H9 (cell line): Measurements from ENCODE around the gene UBASH3A. TPM values are rescaled to one million over a fixed set of nuclear protein-coding genes. Genes with fewer than 3 reads are reported as not detected.

ENCODE experiments used
- DNase-seq: peaks from one replicate; pipeline ENCODE4 v3.0.0-alpha.2; 2017
- H2AFZ ChIP-seq: one replicate; pipeline ENCODE4 v1.6.1; 2013; ENCODE audit warnings: mild to moderate bottlenecking, low read length, control low read depth, moderate library complexity
- H2AK5ac ChIP-seq: 2 replicates; pipeline ENCODE4 v1.6.1; 2013; ENCODE audit warnings: low read length, control low read depth, mixed read lengths; ENCODE audit not compliant: insufficient read length
- H2BK120ac ChIP-seq: one replicate; pipeline ENCODE4 v1.6.1; 2013; ENCODE audit warnings: low read depth, mild to moderate bottlenecking, low read length, control low read depth, inconsistent platforms; ENCODE audit not compliant: poor library complexity, severe bottlenecking
- H2BK12ac ChIP-seq: 2 replicates; pipeline ENCODE4 v1.6.1; 2013; ENCODE audit warnings: low read length, control low read depth, mixed read lengths, low read depth; ENCODE audit not compliant: insufficient read length
- H2BK15ac ChIP-seq: 2 replicates; pipeline ENCODE4 v1.6.1; 2013; ENCODE audit warnings: low read depth, low read length, control low read depth
- H2BK20ac ChIP-seq: one replicate; pipeline ENCODE4 v1.6.1; 2013; ENCODE audit warnings: low read depth, mild to moderate bottlenecking, low read length, control low read depth, inconsistent platforms; ENCODE audit not compliant: poor library complexity, severe bottlenecking
- H2BK5ac ChIP-seq: 2 replicates; pipeline ENCODE4 v1.6.1; 2013; ENCODE audit warnings: low read length, control low read depth, mixed read lengths; ENCODE audit not compliant: insufficient read length
- H3K14ac ChIP-seq: 2 replicates; pipeline ENCODE4 v1.6.1; 2013; ENCODE audit warnings: low read length, control low read depth; ENCODE audit not compliant: insufficient read depth
- H3K18ac ChIP-seq: 2 replicates; pipeline ENCODE4 v1.6.1; 2013; ENCODE audit warnings: low read depth, mild to moderate bottlenecking, mixed read lengths, low read length, control low read depth; ENCODE audit not compliant: insufficient read length
- H3K23ac ChIP-seq: 2 replicates; pipeline ENCODE4 v1.6.1; 2013; ENCODE audit warnings: low read length, control low read depth, mixed read lengths, low read depth; ENCODE audit not compliant: insufficient read length
- H3K23me2 ChIP-seq: 2 replicates; pipeline ENCODE4 v1.6.1; 2013; ENCODE audit warnings: low read depth, mild to moderate bottlenecking, mixed read lengths, low read length, control low read depth; ENCODE audit not compliant: insufficient read length, poor library complexity, severe bottlenecking
- H3K27ac ChIP-seq: 2 replicates; pipeline ENCODE4 v1.5.1; 2013; ENCODE audit warnings: low read length, control low read depth, mixed read lengths, low read depth; ENCODE audit not compliant: insufficient read length
- H3K27me3 ChIP-seq: 2 replicates; pipeline ENCODE4 v1.6.1; 2013; ENCODE audit warnings: low read length, control low read depth, inconsistent platforms; ENCODE audit not compliant: insufficient read depth
- H3K4ac ChIP-seq: 2 replicates; pipeline ENCODE4 v1.6.1; 2013; ENCODE audit warnings: low read depth, mild to moderate bottlenecking, control low read depth, inconsistent platforms, low read length, moderate library complexity
- H3K4me1 ChIP-seq: 2 replicates; pipeline ENCODE4 v1.6.1; 2013; ENCODE audit warnings: low read length, control low read depth, inconsistent platforms; ENCODE audit not compliant: insufficient read depth
- H3K4me2 ChIP-seq: 2 replicates; pipeline ENCODE4 v1.6.1; 2013; ENCODE audit warnings: low read length, control low read depth, mixed read lengths; ENCODE audit not compliant: insufficient read length, insufficient read depth
- H3K56ac ChIP-seq: 2 replicates; pipeline ENCODE4 v1.6.1; 2013; ENCODE audit warnings: low read depth, mild to moderate bottlenecking, mixed read lengths, low read length, control low read depth; ENCODE audit not compliant: insufficient read length
- H3K79me1 ChIP-seq: 2 replicates; pipeline ENCODE4 v1.6.1; 2013; ENCODE audit warnings: low read depth, mild to moderate bottlenecking, moderate library complexity, low read length, control low read depth, inconsistent platforms; ENCODE audit not compliant: insufficient read depth, poor library complexity, severe bottlenecking
- H3K79me2 ChIP-seq: 2 replicates; pipeline ENCODE4 v1.6.1; 2013; ENCODE audit warnings: low read length, control low read depth, inconsistent platforms; ENCODE audit not compliant: insufficient read depth
- H3K9ac ChIP-seq: 2 replicates; pipeline ENCODE4 v1.6.1; 2013; ENCODE audit warnings: low read length, control low read depth, mixed read lengths; ENCODE audit not compliant: insufficient read length; ENCODE audit errors: extremely low read depth
- H3K9me3 ChIP-seq: one replicate; pipeline ENCODE4 v1.6.1; 2013; ENCODE audit warnings: low read depth, low read length, inconsistent platforms; ENCODE audit not compliant: control insufficient read depth
- H3T11ph ChIP-seq: one replicate; pipeline ENCODE4 v1.6.1; 2013; ENCODE audit warnings: mild to moderate bottlenecking, low read length, control low read depth, inconsistent platforms
- H4K20me1 ChIP-seq: one replicate; pipeline ENCODE4 v1.6.1; 2013; ENCODE audit not compliant: control insufficient read depth, insufficient read length, insufficient read depth
- H4K5ac ChIP-seq: 2 replicates; pipeline ENCODE4 v1.6.1; 2013; ENCODE audit warnings: low read depth, mild to moderate bottlenecking, mixed read lengths, low read length, control low read depth; ENCODE audit not compliant: insufficient read length
- H4K8ac ChIP-seq: replicated peaks from 2 replicates; pipeline ENCODE4 v1.6.1; 2013; ENCODE audit warnings: low read length, control low read depth, mixed read lengths, low read depth; ENCODE audit not compliant: insufficient read length
- H4K91ac ChIP-seq: 2 replicates; pipeline ENCODE4 v1.6.1; 2013; ENCODE audit warnings: low read depth, mild to moderate bottlenecking, moderate library complexity, mixed read lengths, low read length, control low read depth; ENCODE audit not compliant: insufficient read length
- H3K27ac Mint-ChIP-seq, 3 experiments: 2 replicates in 2 of 3; 3 replicates in 1 of 3; pipeline ENCODE4 v1.8.0; 2020 to 2021; ENCODE audit warnings: mixed read lengths in 3 of 3, mild to moderate bottlenecking in 1 of 3, moderate library complexity in 1 of 3
- H3K27me3 Mint-ChIP-seq: 2 replicates; pipeline ENCODE4 v1.8.0; 2021; ENCODE audit warnings: low read depth, mild to moderate bottlenecking, moderate library complexity, mixed read lengths
- H3K36me3 Mint-ChIP-seq, 3 experiments: 2 replicates in 2 of 3; 3 replicates in 1 of 3; pipeline ENCODE4 v1.8.0; 2020 to 2021; ENCODE audit warnings: low read depth in 3 of 3, mixed read lengths in 3 of 3; ENCODE audit not compliant: insufficient read depth in 1 of 3
- H3K4me1 Mint-ChIP-seq, 2 experiments: 2 replicates each; pipeline ENCODE4 v1.8.0; 2020; ENCODE audit warnings: mixed read lengths in 2 of 2
- H3K4me3 Mint-ChIP-seq, 2 experiments: 2 replicates in 1 of 2; 3 replicates in 1 of 2; pipeline ENCODE4 v1.8.0; 2020 to 2021; ENCODE audit warnings: mild to moderate bottlenecking in 2 of 2, mixed read lengths in 2 of 2, moderate library complexity in 1 of 2
- H3K9me3 Mint-ChIP-seq, 2 experiments: 2 replicates in 1 of 2; 3 replicates in 1 of 2; pipeline ENCODE4 v1.8.0; 2020; ENCODE audit warnings: mild to moderate bottlenecking in 2 of 2, mixed read lengths in 2 of 2, moderate library complexity in 1 of 2
- CTCF ChIP-seq: fragments of 200-600 bp; sonication (generic); conservative IDR thresholded peaks from 3 replicates; pipeline ENCODE4 v1.8.0; 2021; ENCODE audit warnings: antibody characterized with exemption, mild to moderate bottlenecking
- WGBS: extraction: QIAGEN DNeasy Blood & Tissue Kit; methylation state at CpG from one replicate; pipeline ENCODE4 v1.1.7; 2013; ENCODE audit warnings: missing lambda C conversion rate, low lambda C conversion rate, mixed read lengths; ENCODE audit not compliant: insufficient read length; ENCODE audit errors: extremely low coverage; 5-methylcytosine and 5-hydroxymethylcytosine counted together
- total RNA-seq: library from RNA; stranded (reverse); gene quantifications from 2 replicates; pipeline ENCODE4 v1.2.1, GENCODE V29; 2021

Gene UBASH3A
- total RNA-seq, 1 experiment from 2014 or later, result not detected

GRCh38 chr21:42392731-42393442 lies 10.8 kb upstream of the UBASH3A start:
- no peaks in the 10 kb centered on the region for H3K79me1 ChIP-seq
- H3K9ac ChIP-seq, result no peak overlapping the region
- no peak overlapping the region for H3K27ac ChIP-seq
- H3K4ac ChIP-seq, result no peak overlapping the region
- no peaks in the 10 kb centered on the region for H3K23me2 ChIP-seq
- no peak for TF ChIP-seq CTCF
- no peak for DNase-seq
- no peak overlapping the region for H3K18ac ChIP-seq
- no peak overlapping the region for H3T11ph ChIP-seq
- H3K56ac ChIP-seq, result no peak overlapping the region
- no peaks in the 10 kb centered on the region for H3K27me3 ChIP-seq
- no peaks in the 10 kb centered on the region for H4K20me1 ChIP-seq
- H3K4me2 ChIP-seq, result no peak overlapping the region
- H3K27ac Mint-ChIP-seq, result no peak overlapping the region
- H4K5ac ChIP-seq, result no peak overlapping the region
- H3K23ac ChIP-seq, result no peak overlapping the region
- no peak overlapping the region for H2BK12ac ChIP-seq
- H3K14ac ChIP-seq, result no peak overlapping the region
- no peak overlapping the region for H2BK5ac ChIP-seq
- H3K4me3 Mint-ChIP-seq, result no peak overlapping the region
- H3K4me1 Mint-ChIP-seq, result peaks cover 33 to 34% of the 10 kb centered on the region in 2 experiments
- no peak overlapping the region for H4K91ac ChIP-seq
- H2AFZ ChIP-seq, result no peak overlapping the region
- H3K9me3 ChIP-seq, result no peaks in the 10 kb centered on the region
- H2BK120ac ChIP-seq, result no peak overlapping the region
- H3K9me3 Mint-ChIP-seq, result peaks cover 0 to 5% of the 10 kb centered on the region in 2 experiments; a peak in 1 of 5 replicates
- H4K8ac ChIP-seq, result no peak overlapping the region
- no peak overlapping the region for H2BK15ac ChIP-seq
- no CpG with 5 or more reads among the region's 17 CpGs for WGBS
- H2AK5ac ChIP-seq, result no peak overlapping the region
- no peak overlapping the region for H2BK20ac ChIP-seq
- H3K36me3 Mint-ChIP-seq, result no peaks in the 10 kb centered on the region; a peak in 1 of 7 replicates
- H3K79me2 ChIP-seq, result no peaks in the 10 kb centered on the region
- peaks cover 6% of the 10 kb centered on the region; the same call in 1 of the 2 replicates for H3K4me1 ChIP-seq
- H3K27me3 Mint-ChIP-seq, result peaks cover 22% of the 10 kb centered on the region
